ENCODE measurements around the gene MUC4. TPM values are rescaled to one million over a fixed set of nuclear protein-coding genes. Genes with fewer than 3 reads are reported as not detected.

The MUC4 gene
- total and polyA plus RNA-seq, 10 of the 15 experiments (the other 5 are each of a cell fraction or from before 2014, with no cell fraction given), result 0.02 to 0.46 (median 0.27) TPM; not detected in 4

DNA sequence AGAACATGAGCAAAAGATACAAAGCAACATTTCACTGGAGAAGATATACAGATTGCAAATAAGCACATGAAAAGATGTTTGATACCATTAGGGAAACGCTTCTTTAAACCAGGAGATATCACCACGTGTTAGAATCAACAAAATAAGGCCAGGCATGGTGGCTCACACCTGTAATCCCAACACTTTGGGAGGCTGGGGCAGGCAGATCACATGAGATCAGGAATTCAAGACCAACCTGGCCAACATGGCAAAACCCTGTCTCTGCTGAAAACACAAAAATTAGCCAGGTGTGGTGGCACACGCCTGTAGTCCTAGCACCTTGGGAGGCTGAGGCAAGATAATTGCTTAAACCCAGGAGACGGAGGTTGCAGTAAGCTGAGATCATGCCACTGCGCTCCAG lies 111.4 kb downstream of the MUC4 start:
- no peak overlapping the region for H3K4me3 ChIP-seq
- in situ Hi-C loops (cut with MboI) (no loop called here), intact Hi-C loops (cut with micrococcal nuclease; ENCODE audit: unreplicated experiment) (no loop called here)
- no peaks in the 10 kb centered on the region for H3K4me1 ChIP-seq (ENCODE audit: control insufficient read depth, insufficient read depth, low read length)
- no peak overlapping the region for H3K9ac ChIP-seq (ENCODE audit: control insufficient read depth, insufficient read depth, low read length)
- no peaks in the 10 kb centered on the region; a peak in 1 of 4 replicates for H3K36me3 ChIP-seq (ENCODE audit: control insufficient read depth in 2 of 2, insufficient read depth in 2 of 2, low read length in 1 of 2)
- no peak overlapping the region for H3K27ac ChIP-seq (ENCODE audit: control insufficient read depth, insufficient read depth)
- ATAC-seq, result no peak
- H2AFZ ChIP-seq (ENCODE audit: control insufficient read depth, low read depth, low read length), result no peak overlapping the region
- DNase-seq (ENCODE audit: low read depth, low spot score), result no peak
- no peaks in the 10 kb centered on the region for H3K27me3 ChIP-seq (replicated peaks in 1 of 2; ENCODE audit: control insufficient read depth in 2 of 2, insufficient read depth in 2 of 2, low read length in 1 of 2)
- ChIA-PET RAD21 (ENCODE audit: unreplicated experiment) (no interaction called here), POLR2A (no interaction called here), CTCF (no interaction called here), SMC1A (ENCODE audit: uncharacterized antibody, unreplicated experiment) (no interaction called here)
- WGBS (ENCODE audit: insufficient coverage, insufficient replicate concordance, low lambda C conversion rate, missing lambda C conversion rate), result 88% methylated on average over 5 of the region's 5 CpGs
- H3K9me3 ChIP-seq (replicated peaks; ENCODE audit: control insufficient read depth, insufficient read depth, low read length), result no peaks in the 10 kb centered on the region
- TF ChIP-seq BRCA1 (IDR thresholded peaks at IDR 0.05; ENCODE audit: low read depth, low read length) (no peak), RAD51 (IDR thresholded peaks at IDR 0.05) (no peak), MEF2B (IDR thresholded peaks at IDR 0.05; ENCODE audit: partially characterized antibody, poor library complexity, severe bottlenecking) (no peak), KLF5 (IDR thresholded peaks at IDR 0.05; ENCODE audit: partially characterized antibody) (no peak), CBX3 (IDR thresholded peaks at IDR 0.05; ENCODE audit: borderline replicate concordance, low read depth) (no peak)
- BruUV-seq (replicated peaks), result no TSS peak
- H3K79me2 ChIP-seq (ENCODE audit: control insufficient read depth, insufficient read depth, low read length), result no peaks in the 10 kb centered on the region
- no peak for FAIRE-seq
- no peaks in the 10 kb centered on the region for H4K20me1 ChIP-seq (ENCODE audit: control insufficient read depth, insufficient read depth)
- no peak overlapping the region for H3K4me2 ChIP-seq (ENCODE audit: control insufficient read depth, insufficient read depth)

DNA sequence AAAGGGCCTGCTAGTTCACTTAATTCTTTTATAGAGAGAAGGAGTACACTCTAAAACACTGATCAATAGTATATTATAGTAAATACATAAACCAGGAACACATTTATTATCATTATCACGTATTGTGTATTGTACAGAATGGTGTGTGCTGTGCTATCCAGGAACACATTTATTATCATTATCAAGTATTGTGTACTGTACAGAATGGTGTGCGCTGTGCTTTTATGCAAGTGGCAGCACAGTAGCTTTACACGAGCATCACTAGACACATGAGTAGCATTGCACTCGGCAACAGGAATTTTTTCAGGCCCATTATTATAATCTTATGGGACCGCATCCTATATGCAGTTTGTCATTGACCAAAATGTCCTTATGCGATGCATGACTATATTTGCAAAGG lies 111.9 kb downstream of the MUC4 start:
- H3K9me3 ChIP-seq (replicated peaks; ENCODE audit: control insufficient read depth, insufficient read depth, low read length), result no peaks in the 10 kb centered on the region; the same call in 2 of the 3 replicates
- no peak overlapping the region for H3K27ac ChIP-seq (ENCODE audit: control insufficient read depth, insufficient read depth)
- H2AFZ ChIP-seq (ENCODE audit: control insufficient read depth, low read depth, low read length), result no peak overlapping the region
- H3K79me2 ChIP-seq (ENCODE audit: control insufficient read depth, insufficient read depth, low read length), result no peaks in the 10 kb centered on the region
- BruUV-seq (replicated peaks), result no TSS peak
- FAIRE-seq (peak; percentile 62), ATAC-seq (no peak), DNase-seq (ENCODE audit: low read depth, low spot score) (no peak)
- H3K4me3 ChIP-seq, result no peak overlapping the region
- H3K9ac ChIP-seq (ENCODE audit: control insufficient read depth, insufficient read depth, low read length), result no peak overlapping the region
- TF ChIP-seq, protein P1, sequence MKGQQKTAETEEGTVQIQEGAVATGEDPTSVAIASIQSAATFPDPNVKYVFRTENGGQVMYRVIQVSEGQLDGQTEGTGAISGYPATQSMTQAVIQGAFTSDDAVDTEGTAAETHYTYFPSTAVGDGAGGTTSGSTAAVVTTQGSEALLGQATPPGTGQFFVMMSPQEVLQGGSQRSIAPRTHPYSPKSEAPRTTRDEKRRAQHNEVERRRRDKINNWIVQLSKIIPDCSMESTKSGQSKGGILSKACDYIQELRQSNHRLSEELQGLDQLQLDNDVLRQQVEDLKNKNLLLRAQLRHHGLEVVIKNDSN (IDR thresholded peaks at IDR 0.05; ENCODE audit: borderline replicate concordance, extremely low read length, insufficient read depth, low read depth, low read length), result no peak
- TF ChIP-seq EZH2 (IDR thresholded peaks at IDR 0.05; ENCODE audit: borderline replicate concordance, control insufficient read depth, low read depth, low read length) (no peak), FOXM1 (IDR thresholded peaks at IDR 0.05; ENCODE audit: low read depth, low read length) (no peak), ZNF24 (IDR thresholded peaks at IDR 0.05) (no peak)
- 86% methylated on average over 6 of the region's 6 CpGs for WGBS (ENCODE audit: insufficient coverage, insufficient replicate concordance, low lambda C conversion rate, missing lambda C conversion rate)
- no peak overlapping the region for H3K4me2 ChIP-seq (ENCODE audit: control insufficient read depth, insufficient read depth)
- ChIA-PET CTCF (no interaction called here), POLR2A (no interaction called here), RAD21 (ENCODE audit: unreplicated experiment) (no interaction called here), SMC1A (ENCODE audit: uncharacterized antibody, unreplicated experiment) (no interaction called here)
- intact Hi-C loops (cut with micrococcal nuclease; ENCODE audit: unreplicated experiment), result no loop called here
- H3K36me3 ChIP-seq (ENCODE audit: control insufficient read depth in 2 of 2, insufficient read depth in 2 of 2, low read length in 1 of 2), result no peaks in the 10 kb centered on the region; a peak in 1 of 4 replicates
- no peaks in the 10 kb centered on the region for H3K27me3 ChIP-seq (replicated peaks in 1 of 2; ENCODE audit: control insufficient read depth in 2 of 2, insufficient read depth in 2 of 2, low read length in 1 of 2)
- no peaks in the 10 kb centered on the region for H4K20me1 ChIP-seq (ENCODE audit: control insufficient read depth, insufficient read depth)
- in situ Hi-C loops (cut with MboI), result no loop called here
- no peaks in the 10 kb centered on the region for H3K4me1 ChIP-seq (ENCODE audit: control insufficient read depth, insufficient read depth, low read length)

All from GM12878 (cell line).